Fibroblast of lung (primary cell): Measurements from ENCODE around the gene ADCY5. TPM values are rescaled to one million over a fixed set of nuclear protein-coding genes. Genes with fewer than 3 reads are reported as not detected.

Experiments
- DNase-seq, 2 donors: peaks; one replicate each; pipeline versions ENCODE4 v3.0.0 to v3.0.0-alpha.2; 2010; ENCODE audit warnings: low read depth in 2 of 2
- H2AFZ ChIP-seq: 2 replicates; pipeline ENCODE4 v1.5.1; 2012; ENCODE audit warnings: low read length, control low read depth, inconsistent platforms
- H3K27ac ChIP-seq: 2 replicates; pipeline ENCODE4 v1.5.1; 2011; ENCODE audit warnings: low read length, control low read depth; ENCODE audit not compliant: insufficient read depth
- H3K27me3 ChIP-seq: 2 replicates; pipeline ENCODE4 v1.5.1; 2011; ENCODE audit warnings: mild to moderate bottlenecking, low read length; ENCODE audit not compliant: control insufficient read depth, insufficient read depth
- H3K36me3 ChIP-seq: 2 replicates; pipeline ENCODE4 v1.5.1; 2011; ENCODE audit warnings: low read length; ENCODE audit not compliant: control insufficient read depth, insufficient read depth
- H3K4me1 ChIP-seq: 2 replicates; pipeline ENCODE4 v1.5.1; 2011; ENCODE audit warnings: low read length; ENCODE audit not compliant: control insufficient read depth, insufficient read depth; ENCODE audit errors: extremely low read depth
- H3K4me2 ChIP-seq: 2 replicates; pipeline ENCODE4 v1.5.1; 2011; ENCODE audit warnings: low read length, control low read depth; ENCODE audit not compliant: insufficient read depth; ENCODE audit errors: extremely low read depth
- H3K4me3 ChIP-seq, 4 experiments: fragments of 200-600 bp in 1 of 4; sonication (generic) in 1 of 4; replicated peaks in 1 of 4; 2 replicates each; pipeline ENCODE4 v1.5.1; 2011 to 2016; ENCODE audit warnings: low read length in 4 of 4, low read depth in 3 of 4, mild to moderate bottlenecking in 3 of 4, control low read depth in 2 of 4, inconsistent platforms in 1 of 4, mixed read lengths in 1 of 4; ENCODE audit not compliant: insufficient read depth in 1 of 4; ENCODE audit errors: control extremely low read depth in 1 of 4
- H3K79me2 ChIP-seq: 2 replicates; pipeline ENCODE4 v1.5.1; 2012; ENCODE audit warnings: mild to moderate bottlenecking, low read length, inconsistent platforms; ENCODE audit not compliant: control insufficient read depth, insufficient read depth
- H3K9ac ChIP-seq: 2 replicates; pipeline ENCODE4 v1.5.1; 2011; ENCODE audit warnings: mild to moderate bottlenecking, low read length, control low read depth; ENCODE audit not compliant: insufficient read depth
- H3K9me3 ChIP-seq: 2 replicates; pipeline ENCODE4 v1.5.1; 2012; ENCODE audit warnings: low read depth, low read length; ENCODE audit not compliant: control insufficient read depth, insufficient read depth
- H4K20me1 ChIP-seq: 2 replicates; pipeline ENCODE4 v1.5.1; 2011; ENCODE audit warnings: low read length; ENCODE audit not compliant: control insufficient read depth, insufficient read depth; ENCODE audit errors: extremely low read depth
- EZH2 ChIP-seq: IDR thresholded peaks from 2 replicates; pipeline ENCODE4 v1.5.1; 2012; ENCODE audit warnings: low read length, control low read depth, mild to moderate bottlenecking; ENCODE audit errors: missing control alignments
- polyA plus RNA-seq, 2 donors: library from polyadenylated mRNA; depleted of rRNA in 1 of 2; stranded (reverse) in 1 of 2; unstranded in 1 of 2; fragments of >200 nt; gene quantifications; 2 replicates each; pipeline ENCODE4 v1.2.1, GENCODE V29; 2011 to 2012; ENCODE audit warnings: missing spikeins in 1 of 2
- total RNA-seq: library from RNA; depleted of rRNA; stranded (reverse); fragments of >200 nt; gene quantifications from 2 replicates; pipeline ENCODE4 v1.2.1, GENCODE V29; 2014
- TF ChIP-seq, protein P1 (sequence below), 2 donors: IDR thresholded peaks in 1 of 2; conservative IDR thresholded peaks in 1 of 2; 1 replicate in 1 of 2; 2 replicates in 1 of 2; pipeline ENCODE4 v1.5.1; 2011 to 2012; ENCODE audit warnings: low read length in 2 of 2, control low read depth in 1 of 2, inconsistent platforms in 1 of 2, low read depth in 1 of 2, mild to moderate bottlenecking in 1 of 2

ADCY5 gene
- total and polyA plus RNA-seq, 2 donors (not counting 1 experiment from before 2014, with no cell fraction given), result 0.11 to 0.50 TPM

GRCh38 chr3:123404391-123404790, 44.5 kb downstream of the ADCY5 start:
- H3K27ac ChIP-seq, result no peak overlapping the region
- peaks cover 24% of the 10 kb centered on the region for H3K27me3 ChIP-seq
- no peak overlapping the region for H3K4me2 ChIP-seq
- H2AFZ ChIP-seq, result no peak overlapping the region
- no peak overlapping the region for H3K9ac ChIP-seq
- no peaks in the 10 kb centered on the region for H3K9me3 ChIP-seq
- H4K20me1 ChIP-seq, result no peaks in the 10 kb centered on the region
- H3K4me1 ChIP-seq, result no peaks in the 10 kb centered on the region
- no peak for DNase-seq
- no peak overlapping the region for H3K4me3 ChIP-seq
- H3K36me3 ChIP-seq, result no peaks in the 10 kb centered on the region
- TF ChIP-seq, protein P1, sequence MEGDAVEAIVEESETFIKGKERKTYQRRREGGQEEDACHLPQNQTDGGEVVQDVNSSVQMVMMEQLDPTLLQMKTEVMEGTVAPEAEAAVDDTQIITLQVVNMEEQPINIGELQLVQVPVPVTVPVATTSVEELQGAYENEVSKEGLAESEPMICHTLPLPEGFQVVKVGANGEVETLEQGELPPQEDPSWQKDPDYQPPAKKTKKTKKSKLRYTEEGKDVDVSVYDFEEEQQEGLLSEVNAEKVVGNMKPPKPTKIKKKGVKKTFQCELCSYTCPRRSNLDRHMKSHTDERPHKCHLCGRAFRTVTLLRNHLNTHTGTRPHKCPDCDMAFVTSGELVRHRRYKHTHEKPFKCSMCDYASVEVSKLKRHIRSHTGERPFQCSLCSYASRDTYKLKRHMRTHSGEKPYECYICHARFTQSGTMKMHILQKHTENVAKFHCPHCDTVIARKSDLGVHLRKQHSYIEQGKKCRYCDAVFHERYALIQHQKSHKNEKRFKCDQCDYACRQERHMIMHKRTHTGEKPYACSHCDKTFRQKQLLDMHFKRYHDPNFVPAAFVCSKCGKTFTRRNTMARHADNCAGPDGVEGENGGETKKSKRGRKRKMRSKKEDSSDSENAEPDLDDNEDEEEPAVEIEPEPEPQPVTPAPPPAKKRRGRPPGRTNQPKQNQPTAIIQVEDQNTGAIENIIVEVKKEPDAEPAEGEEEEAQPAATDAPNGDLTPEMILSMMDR (conservative IDR thresholded peaks at IDR 0.05 in 1 of 2, IDR thresholded peaks at IDR 0.05 in 1 of 2; ENCODE audit: low read depth in 1 of 2, low read length in 2 of 2), result no peak
- TF ChIP-seq EZH2, result no peak
- no peaks in the 10 kb centered on the region for H3K79me2 ChIP-seq

GRCh38 chr3:123401836-123402530, 46.9 kb downstream of the ADCY5 start:
- peaks cover 33% of the 10 kb centered on the region for H3K27me3 ChIP-seq
- no peak overlapping the region for H3K4me3 ChIP-seq
- no peak overlapping the region for H3K4me2 ChIP-seq
- no peak overlapping the region for H3K9ac ChIP-seq
- DNase-seq, result no peak
- H4K20me1 ChIP-seq, result no peaks in the 10 kb centered on the region
- H3K4me1 ChIP-seq, result no peaks in the 10 kb centered on the region
- no peak overlapping the region for H3K27ac ChIP-seq
- no peaks in the 10 kb centered on the region for H3K79me2 ChIP-seq
- no peaks in the 10 kb centered on the region for H3K9me3 ChIP-seq
- H2AFZ ChIP-seq, result no peak overlapping the region
- TF ChIP-seq, protein P1 (conservative IDR thresholded peaks at IDR 0.05 in 1 of 2, IDR thresholded peaks at IDR 0.05 in 1 of 2; ENCODE audit: low read depth in 1 of 2, low read length in 2 of 2), result no peak
- TF ChIP-seq EZH2, result no peak
- no peaks in the 10 kb centered on the region for H3K36me3 ChIP-seq

- Histone ChIP-seq H3K4me2 (no peak overlapping the region), H3K27me3 (peaks cover 35% of the 10 kb centered on the region), H3K9ac (no peak overlapping the region), H2AFZ (no peak overlapping the region), H3K79me2 (no peaks in the 10 kb centered on the region), H3K4me1 (no peaks in the 10 kb centered on the region), H3K36me3 (no peaks in the 10 kb centered on the region), H3K4me3 (no peak overlapping the region), H3K27ac (no peak overlapping the region), H4K20me1 (no peaks in the 10 kb centered on the region), H3K9me3 (no peaks in the 10 kb centered on the region)
- TF ChIP-seq, protein P1 (conservative IDR thresholded peaks at IDR 0.05 in 1 of 2, IDR thresholded peaks at IDR 0.05 in 1 of 2; ENCODE audit: low read depth in 1 of 2, low read length in 2 of 2), result no peak
- no peak for TF ChIP-seq EZH2
- DNase-seq, result no peak
Measured at GRCh38 chr3:123400169-123400568, 48.7 kb downstream of the ADCY5 start.
